Occipital lobe (tissue), 2 donors: Measurements from ENCODE around the gene NGEF. TPM values are rescaled to one million over a fixed set of nuclear protein-coding genes. Genes with fewer than 3 reads are reported as not detected.

Experiments used
- DNase-seq: peaks from one replicate; lab custom pipeline; 2025; lab: John Stamatoyannopoulos, UW
- total RNA-seq: library from RNA; depleted of rRNA; stranded (reverse); fragments of >200 nt; gene quantifications from one replicate; pipeline ENCODE4 v1.2.3, GENCODE V29; 2014

NGEF gene
- total RNA-seq, 1 donor from 2014 or later: 22.8 TPM

- no peak for DNase-seq
These were observed 39.9 kb downstream of the NGEF start for GRCh38 chr2:232973011-232973735.

GRCh38 chr2:232971744-232972143 lies 41.3 kb downstream of the NGEF start:
- no peak for DNase-seq

- no peak for DNase-seq
These were observed 43.0 kb downstream of the NGEF start for GRCh38 chr2:232970051-232970450.

GRCh38 chr2:232967474-232967873 lies 45.6 kb downstream of the NGEF start:
- DNase-seq: no peak

GRCh38 chr2:232966122-232966521 lies 46.9 kb downstream of the NGEF start:
- no peak for DNase-seq

GRCh38 chr2:232963913-232964312 lies 49.1 kb downstream of the NGEF start:
- no peak for DNase-seq

- DNase-seq: no peak
These were observed 52.2 kb downstream of the NGEF start for GRCh38 chr2:232960862-232961261.

- DNase-seq: no peak
These were observed 53.9 kb downstream of the NGEF start for GRCh38 chr2:232959139-232959538.

GRCh38 chr2:232957657-232958090 lies 55.4 kb downstream of the NGEF start:
- DNase-seq: no peak

- no peak for DNase-seq
These were observed 57.2 kb downstream of the NGEF start for GRCh38 chr2:232955856-232956255.

GRCh38 chr2:232954691-232955090 lies 58.4 kb downstream of the NGEF start:
- no peak for DNase-seq

GRCh38 chr2:232951891-232952290 lies 61.2 kb downstream of the NGEF start:
- no peak for DNase-seq

- DNase-seq: no peak
These were observed 61.9 kb downstream of the NGEF start for GRCh38 chr2:232951181-232951580.

GRCh38 chr2:232950751-232951150 lies 62.3 kb downstream of the NGEF start:
- DNase-seq: no peak

- no peak for DNase-seq
These were observed 64.0 kb downstream of the NGEF start for GRCh38 chr2:232949016-232949415.

GRCh38 chr2:232942831-232943230 lies 70.2 kb downstream of the NGEF start:
- no peak for DNase-seq

GRCh38 chr2:232941912-232942594 lies 71.0 kb downstream of the NGEF start:
- no peak for DNase-seq

GRCh38 chr2:232941400-232941799 lies 71.7 kb downstream of the NGEF start:
- no peak for DNase-seq

GRCh38 chr2:232940724-232941123 lies 72.3 kb downstream of the NGEF start:
- DNase-seq: no peak

- no peak for DNase-seq
These were observed 75.7 kb downstream of the NGEF start for GRCh38 chr2:232937278-232937906.

GRCh38 chr2:232931636-232932035 lies 81.4 kb downstream of the NGEF start:
- no peak for DNase-seq

- DNase-seq: no peak
These were observed 83.0 kb downstream of the NGEF start for GRCh38 chr2:232930059-232930400.
